PC-9 (cell line): ENCODE data around the gene HARBI1.

Source experiments
- CTCF ChIP-seq: fragments of 200-600 bp; sonication (generic); conservative IDR thresholded peaks from 2 replicates; pipeline ENCODE4 v1.6.1; 2017; ENCODE audit warnings: mixed run types, antibody characterized with exemption, mild to moderate bottlenecking, moderate library complexity
- EZH2 ChIP-seq: fragments of 200-600 bp; sonication (generic); IDR thresholded peaks from 2 replicates; pipeline ENCODE4 v1.8.0; 2017; ENCODE audit warnings: antibody characterized with exemption, low read depth

GRCh38 chr11:46593550-46594373, 23.3 kb downstream of the HARBI1 start, which contains the start of gene AMBRA1:
- no peak for TF ChIP-seq CTCF
- TF ChIP-seq EZH2: no peak
